GM18951 (cell line): Measurements from ENCODE around the gene IRF1.

Experiments used
- POLR2A ChIP-seq: IDR thresholded peaks from 4 replicates; pipeline ENCODE4 v1.6.1; 2011; ENCODE audit warnings: mild to moderate bottlenecking; ENCODE audit not compliant: insufficient read length, insufficient read depth; ENCODE audit errors: extremely low read depth
- in situ Hi-C: fragments of 300-500 bp; cut with MboI; formaldehyde crosslinking; loops from one replicate; pipeline ENCODE4 v1.12.0; 2022; ENCODE audit warnings: low sequenced_read_pairs, mixed read lengths, inconsistent platforms; ENCODE audit not compliant: unreplicated experiment

IRF1 gene

GRCh38 chr5:132471151-132471907, 19.2 kb downstream of the IRF1 start:
- in situ Hi-C loops: no loop called here
- no peak for TF ChIP-seq POLR2A

- in situ Hi-C loops: no loop called here
- no peak for TF ChIP-seq POLR2A
Measured at GRCh38 chr5:132470596-132470995, 20.0 kb downstream of the IRF1 start.

GRCh38 chr5:132470010-132470392, 20.6 kb downstream of the IRF1 start:
- in situ Hi-C loops: no loop called here
- no peak for TF ChIP-seq POLR2A

- TF ChIP-seq POLR2A: no peak
- in situ Hi-C loops: no loop called here
Measured at GRCh38 chr5:132469380-132470009, 21.1 kb downstream of the IRF1 start.

GRCh38 chr5:132468656-132469379, 21.8 kb downstream of the IRF1 start:
- in situ Hi-C loops: no loop called here
- TF ChIP-seq POLR2A: no peak

- in situ Hi-C loops: no loop called here
- TF ChIP-seq POLR2A: peak; percentile 5
Measured at GRCh38 chr5:132467287-132467984, 23.1 kb downstream of the IRF1 start.

GRCh38 chr5:132466433-132467286, 23.9 kb downstream of the IRF1 start:
- TF ChIP-seq POLR2A: peak; percentile 46
- in situ Hi-C loops: no loop called here

- in situ Hi-C loops: no loop called here
- TF ChIP-seq POLR2A: no peak
Measured at GRCh38 chr5:132465059-132465707, 25.4 kb downstream of the IRF1 start.

- peak; percentile 31 for TF ChIP-seq POLR2A
- in situ Hi-C loops: no loop called here
Measured at GRCh38 chr5:132464156-132464939, 26.2 kb downstream of the IRF1 start.

GRCh38 chr5:132463811-132464155, 26.8 kb downstream of the IRF1 start:
- no peak for TF ChIP-seq POLR2A
- in situ Hi-C loops: no loop called here

- in situ Hi-C loops: no loop called here
- no peak for TF ChIP-seq POLR2A
Measured at GRCh38 chr5:132462856-132463745, 27.5 kb downstream of the IRF1 start.

- TF ChIP-seq POLR2A: no peak
- in situ Hi-C loops: no loop called here
Measured at GRCh38 chr5:132462333-132462732, 28.2 kb downstream of the IRF1 start.
